GM20431 (cell line): ENCODE data around the gene RIMKLA.

ENCODE experiments used
- in situ Hi-C: fragments of 300-500 bp; cut with MseI, MboI; formaldehyde crosslinking; loops from one replicate; pipeline ENCODE4 v1.15.0; 2020; ENCODE audit warnings: low sequenced_read_pairs; ENCODE audit not compliant: unreplicated experiment

The RIMKLA gene

GRCh38 chr1:42369471-42369870 is 11.1 kb upstream of the RIMKLA start:
- in situ Hi-C loops: loop anchor here (25.0 kb wide), 1 partner anchor 368 kb away; the partner anchor contains the start of gene CLDN19

- in situ Hi-C loops: loop anchor here (25.0 kb wide), 1 partner anchor 366 kb away; the partner anchor contains the start of gene CLDN19
Observed at GRCh38 chr1:42370876-42371549, 9.6 kb upstream of the RIMKLA start.

- in situ Hi-C loops: loop anchor here (25.0 kb wide), 1 partner anchor 365 kb away; the partner anchor contains the start of gene CLDN19
Observed at GRCh38 chr1:42372796-42373195, 7.8 kb upstream of the RIMKLA start.

GRCh38 chr1:42379794-42380585 is 602 bp upstream of the RIMKLA start:
- in situ Hi-C loops: no loop called here

GRCh38 chr1:42381280-42381673 is 685 bp downstream of the RIMKLA start:
- in situ Hi-C loops: no loop called here

GRCh38 chr1:42385283-42385682 is 4.7 kb downstream of the RIMKLA start:
- in situ Hi-C loops: no loop called here

GRCh38 chr1:42386051-42386450 is 5.5 kb downstream of the RIMKLA start:
- in situ Hi-C loops: no loop called here

GRCh38 chr1:42392255-42392654 is 11.7 kb downstream of the RIMKLA start:
- in situ Hi-C loops: no loop called here

- in situ Hi-C loops: no loop called here
Observed at GRCh38 chr1:42392967-42393848, 12.6 kb downstream of the RIMKLA start.

GRCh38 chr1:42399315-42400100 is 18.9 kb downstream of the RIMKLA start:
- in situ Hi-C loops: no loop called here

GRCh38 chr1:42403880-42404400 is 23.3 kb downstream of the RIMKLA start:
- in situ Hi-C loops: no loop called here

GRCh38 chr1:42414551-42415496 is 34.2 kb downstream of the RIMKLA start:
- in situ Hi-C loops: no loop called here

- in situ Hi-C loops: no loop called here
Observed at GRCh38 chr1:42417166-42417565, 36.6 kb downstream of the RIMKLA start.

GRCh38 chr1:42418516-42418915 is 37.9 kb downstream of the RIMKLA start:
- in situ Hi-C loops: no loop called here

GRCh38 chr1:42419126-42419821 is 38.7 kb downstream of the RIMKLA start:
- in situ Hi-C loops: no loop called here

GRCh38 chr1:42420121-42420520 is 39.5 kb downstream of the RIMKLA start:
- in situ Hi-C loops: no loop called here

GRCh38 chr1:42420911-42421585 is 40.5 kb downstream of the RIMKLA start:
- in situ Hi-C loops: no loop called here
